HG03159 (cell line): ENCODE results near the gene SLC30A3.

ENCODE experiments used
- ATAC-seq: cut with Tn5 transposase; IDR thresholded peaks from one replicate; pipeline ENCODE4 v1.9.1; 2021; ENCODE audit warnings: mild to moderate bottlenecking, moderate library complexity; ENCODE audit not compliant: unreplicated experiment

The SLC30A3 gene

GRCh38 chr2:27208486-27209050 is 54.3 kb downstream of the SLC30A3 start:
- no peak for ATAC-seq

- ATAC-seq, result no peak
Observed at GRCh38 chr2:27206346-27206745, 56.5 kb downstream of the SLC30A3 start.

- ATAC-seq, result no peak
Observed at GRCh38 chr2:27205206-27205605, 57.6 kb downstream of the SLC30A3 start.

- ATAC-seq, result no peak
Observed at GRCh38 chr2:27204566-27204965, 58.3 kb downstream of the SLC30A3 start.

- ATAC-seq, result no peak
Observed at GRCh38 chr2:27203741-27204140, 59.1 kb downstream of the SLC30A3 start.
